Endothelial cell of umbilical vein (primary cell): Measurements from ENCODE around the gene NDST3. TPM values are rescaled to one million over a fixed set of nuclear protein-coding genes. Genes with fewer than 3 reads are reported as not detected.
A peak's percentile ranks its signal among the peaks of the same experiment; 100 is the strongest.

Source experiments
- BruUV-seq: library from RNA; stranded (reverse); fragments of 400-500 nt; replicated peaks from 2 replicates; lab custom pipeline; 2021; lab: Mats Ljungman, UMichigan
- CTCF ChIA-PET: fragments of 300-600, 350-600 bp; sonication (Branson Sonifier 250); formaldehyde crosslinking; loops from one replicate; lab custom pipeline; 2021; ENCODE audit warnings: antibody characterized with exemption, inconsistent platforms; lab: Charles Lee
- POLR2A ChIA-PET: fragments of 300-600, 350-600 bp; sonication (Branson Sonifier 250); formaldehyde crosslinking; loops from one replicate; lab custom pipeline; 2021; ENCODE audit warnings: antibody characterized with exemption, inconsistent platforms; lab: Charles Lee
- DNase-seq: peaks from one replicate; pipeline ENCODE4 v3.0.0-alpha.2; 2011; ENCODE audit warnings: low read depth, low spot score
- FAIRE-seq: peaks from 2 replicates; lab custom pipeline; 2011; peaks lifted over from hg19 to GRCh38; lab: Jason Lieb, UNC
- H2AFZ ChIP-seq: 2 replicates; pipeline ENCODE4 v1.6.0; 2012; ENCODE audit warnings: low read depth, low read length, control low read depth, inconsistent platforms
- H3K27ac ChIP-seq: 2 replicates; pipeline ENCODE4 v1.5.1; 2011; ENCODE audit warnings: low read depth, mild to moderate bottlenecking, control low read depth, low read length, moderate library complexity; ENCODE audit not compliant: insufficient read depth
- H3K27me3 ChIP-seq, 2 experiments: 2 replicates each; pipeline versions ENCODE4 v1.6.0 to v1.6.1; 2011; ENCODE audit warnings: low read length in 2 of 2, mixed read lengths in 1 of 2; ENCODE audit not compliant: control insufficient read depth in 2 of 2, insufficient read depth in 2 of 2
- H3K36me3 ChIP-seq, 2 experiments: 2 replicates in 1 of 2; 3 replicates in 1 of 2; pipeline ENCODE4 v1.5.1; 2011; ENCODE audit warnings: low read length in 2 of 2, mild to moderate bottlenecking in 1 of 2, moderate library complexity in 1 of 2; ENCODE audit not compliant: control insufficient read depth in 2 of 2, insufficient read depth in 2 of 2; ENCODE audit errors: extremely low read depth in 1 of 2
- H3K4me1 ChIP-seq: 3 replicates; pipeline ENCODE4 v1.5.1; 2011; ENCODE audit warnings: mild to moderate bottlenecking, low read length; ENCODE audit not compliant: control insufficient read depth, insufficient read depth; ENCODE audit errors: extremely low read depth
- H3K4me2 ChIP-seq: 2 replicates; pipeline ENCODE4 v1.6.1; 2011; ENCODE audit warnings: low read length, control low read depth, mixed read lengths; ENCODE audit not compliant: insufficient read depth
- H3K4me3 ChIP-seq, 3 experiments: fragments of 200-600 bp in 1 of 3; sonication (generic), shearing (Covaris generic) in 1 of 3; replicated peaks in 1 of 3; 2 replicates each; pipeline ENCODE4 v1.5.1; 2011 to 2016; ENCODE audit warnings: control low read depth in 3 of 3, low read length in 3 of 3, mild to moderate bottlenecking in 2 of 3, inconsistent platforms in 1 of 3, low read depth in 1 of 3, moderate library complexity in 1 of 3; ENCODE audit not compliant: insufficient read depth in 1 of 3
- H3K79me2 ChIP-seq: 2 replicates; pipeline ENCODE4 v1.6.0; 2012; ENCODE audit warnings: low read length, inconsistent platforms; ENCODE audit not compliant: control insufficient read depth, insufficient read depth
- H3K9ac ChIP-seq: replicated peaks from 2 replicates; pipeline ENCODE3; 2011; ENCODE audit warnings: low read length, control low read depth; ENCODE audit not compliant: insufficient read depth; ENCODE audit errors: extremely low read depth
- H3K9me1 ChIP-seq: replicated peaks from 3 replicates; pipeline ENCODE4 v1.6.0; 2011; ENCODE audit warnings: mild to moderate bottlenecking, low read length; ENCODE audit not compliant: control insufficient read depth, insufficient read depth; ENCODE audit errors: extremely low read depth
- H3K9me3 ChIP-seq: replicated peaks from 2 replicates; pipeline ENCODE4 v1.5.1; 2012; ENCODE audit warnings: low read length, inconsistent platforms; ENCODE audit not compliant: control insufficient read depth, insufficient read depth
- H4K20me1 ChIP-seq: replicated peaks from 2 replicates; pipeline ENCODE3; 2011; ENCODE audit warnings: mild to moderate bottlenecking, low read length; ENCODE audit not compliant: control insufficient read depth, insufficient read depth; ENCODE audit errors: extremely low read depth
- CTCF ChIP-seq, 2 donors: IDR thresholded peaks; 1 replicate in 1 of 2; 2 replicates in 1 of 2; pipeline ENCODE4 v1.5.1; 2011; ENCODE audit warnings: low read length in 2 of 2, mild to moderate bottlenecking in 2 of 2, moderate library complexity in 2 of 2, control low read depth in 1 of 2, inconsistent platforms in 1 of 2, low read depth in 1 of 2; ENCODE audit not compliant: insufficient read depth in 1 of 2; ENCODE audit errors: extremely low read depth in 1 of 2
- GATA2 ChIP-seq: IDR thresholded peaks from 2 replicates; pipeline ENCODE4 v1.7.0; 2011; ENCODE audit warnings: low read depth, mild to moderate bottlenecking, moderate library complexity, mixed read lengths, low read length; ENCODE audit not compliant: insufficient read length, insufficient read depth
- JUN ChIP-seq: IDR thresholded peaks from 2 replicates; pipeline ENCODE4 v1.6.1; 2011; ENCODE audit warnings: borderline replicate concordance, low read depth; ENCODE audit not compliant: insufficient read length, insufficient read depth
- MYC ChIP-seq: IDR thresholded peaks from one replicate; pipeline ENCODE4 v1.6.1; 2011; ENCODE audit warnings: mild to moderate bottlenecking, low read depth, low read length
- POLR2A ChIP-seq: IDR thresholded peaks from 2 replicates; pipeline ENCODE4 v1.6.1; 2012; ENCODE audit warnings: low read depth, mild to moderate bottlenecking, control low read depth, low read length
- POLR2AphosphoS5 ChIP-seq: IDR thresholded peaks from 2 replicates; pipeline ENCODE4 v1.6.1; 2012; ENCODE audit warnings: low read depth, mild to moderate bottlenecking, control low read depth, low read length, moderate library complexity; ENCODE audit not compliant: insufficient read depth
- dilution Hi-C: fragments of 300-500 bp; cut with MboI; formaldehyde crosslinking; loops from one replicate; pipeline ENCODE4 v1.15.0; 2019; ENCODE audit warnings: low sequenced_read_pairs; ENCODE audit not compliant: extremely low pct_ligation_motif_present
- intact Hi-C: fragments of 100-400 bp; cut with micrococcal nuclease; formaldehyde crosslinking; loops from one replicate; pipeline ENCODE4 v1.10.0; 2022
- polyA plus RNA-seq, 4 experiments: library from polyadenylated mRNA; depleted of rRNA in 3 of 4; stranded (reverse) in 3 of 4; unstranded in 1 of 4; fragments of >200 nt; gene quantifications; 2 replicates each; pipeline versions ENCODE4 v1.2.1 to v1.2.3, GENCODE V29; 2011 to 2012; ENCODE audit warnings: missing spikeins in 1 of 4
- total RNA-seq: library from RNA; stranded (reverse); gene quantifications from 2 replicates; pipeline ENCODE4 v1.2.3, GENCODE V29; 2021
- TF ChIP-seq, protein P1 (sequence below): IDR thresholded peaks from 2 replicates; pipeline ENCODE4 v1.6.1; 2011; ENCODE audit not compliant: insufficient read depth, insufficient read length

The NDST3 gene
- total and polyA plus RNA-seq, 2 donors (not counting 3 experiments of a cell fraction or from before 2014, with no cell fraction given) = 0.04 TPM; not detected in 1

GRCh38 chr4:118281611-118282442 is 247.5 kb downstream of the NDST3 start:
- Histone ChIP-seq H3K4me1 (peaks cover 13% of the 10 kb centered on the region), H3K79me2 (peaks cover 14% of the 10 kb centered on the region), H3K27ac (no peak overlapping the region), H3K4me2 (no peak overlapping the region), H3K4me3 (no peak overlapping the region), H3K36me3 (peaks cover 3 to 4% of the 10 kb centered on the region in 2 experiments), H3K9me1 (no peaks in the 10 kb centered on the region), H4K20me1 (no peaks in the 10 kb centered on the region), H3K9me3 (no peaks in the 10 kb centered on the region), H2AFZ (no peak overlapping the region), H3K9ac (no peak overlapping the region), H3K27me3 (no peaks in the 10 kb centered on the region)
- BruUV-seq = no TSS peak
- TF ChIP-seq, protein P1, sequence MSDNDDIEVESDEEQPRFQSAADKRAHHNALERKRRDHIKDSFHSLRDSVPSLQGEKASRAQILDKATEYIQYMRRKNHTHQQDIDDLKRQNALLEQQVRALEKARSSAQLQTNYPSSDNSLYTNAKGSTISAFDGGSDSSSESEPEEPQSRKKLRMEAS = no peak
- TF ChIP-seq MYC = no peak
- TF ChIP-seq JUN = no peak
- no peak for TF ChIP-seq GATA2
- TF ChIP-seq CTCF (IDR thresholded peaks at IDR 0.05; ENCODE audit: extremely low read depth in 1 of 2, insufficient read depth in 1 of 2, low read depth in 1 of 2, low read length in 2 of 2) = no peak
- peak; percentile 75 for TF ChIP-seq POLR2AphosphoS5
- TF ChIP-seq POLR2A = peak; percentile 69
- CTCF ChIA-PET = interaction anchor here (1.0 to 1.9 kb wide), 2 partner anchors 71 to 456 kb away, joined by 3 to 8 read pairs; partner anchors contain the start of gene PRSS12
- intact Hi-C loops (loop anchor here (1.0 kb wide), 2 partner anchors 71 to 309 kb away; partner anchors contain the start of gene PRSS12), dilution Hi-C loops (no loop called here)
- DNase-seq (peak; percentile 19), FAIRE-seq (no peak)
- POLR2A ChIA-PET = no interaction called here
